Inferior parietal cortex (tissue), 1 donor: ENCODE results near the gene ADAMTSL1.

Experiments used
- DNase-seq: peaks from one replicate; pipeline ENCODE4 v3.0.0-alpha.2; 2016; ENCODE audit errors: extremely low spot score

ADAMTSL1 gene

GRCh38 chr9:18700714-18701113 lies 226.8 kb downstream of the ADAMTSL1 start:
- DNase-seq, result no peak

GRCh38 chr9:18703151-18703900 lies 229.4 kb downstream of the ADAMTSL1 start:
- DNase-seq, result no peak

GRCh38 chr9:18703901-18704379 lies 230.0 kb downstream of the ADAMTSL1 start:
- no peak for DNase-seq

- no peak for DNase-seq
Observed at GRCh38 chr9:18705796-18706392, 231.9 kb downstream of the ADAMTSL1 start.

DNA sequence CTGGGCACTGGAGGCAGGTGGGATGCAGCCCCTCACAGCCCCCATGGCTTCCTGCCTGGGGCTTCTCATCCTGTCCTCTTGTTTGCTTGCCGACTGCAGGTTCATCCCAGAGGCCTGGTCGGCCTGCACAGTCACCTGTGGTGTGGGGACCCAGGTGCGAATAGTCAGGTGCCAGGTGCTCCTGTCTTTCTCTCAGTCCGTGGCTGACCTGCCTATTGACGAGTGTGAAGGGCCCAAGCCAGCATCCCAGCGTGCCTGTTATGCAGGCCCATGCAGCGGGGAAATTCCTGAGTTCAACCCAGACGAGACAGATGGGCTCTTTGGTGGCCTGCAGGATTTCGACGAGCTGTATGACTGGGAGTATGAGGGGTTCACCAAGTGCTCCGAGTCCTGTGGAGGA lies 232.7 kb downstream of the ADAMTSL1 start:
- DNase-seq, result no peak

- DNase-seq, result no peak
Observed at GRCh38 chr9:18707061-18707461, 233.1 kb downstream of the ADAMTSL1 start.

GRCh38 chr9:18707489-18708205 lies 233.7 kb downstream of the ADAMTSL1 start:
- no peak for DNase-seq

- DNase-seq, result no peak
Observed at GRCh38 chr9:18708429-18708828, 234.5 kb downstream of the ADAMTSL1 start.

DNA sequence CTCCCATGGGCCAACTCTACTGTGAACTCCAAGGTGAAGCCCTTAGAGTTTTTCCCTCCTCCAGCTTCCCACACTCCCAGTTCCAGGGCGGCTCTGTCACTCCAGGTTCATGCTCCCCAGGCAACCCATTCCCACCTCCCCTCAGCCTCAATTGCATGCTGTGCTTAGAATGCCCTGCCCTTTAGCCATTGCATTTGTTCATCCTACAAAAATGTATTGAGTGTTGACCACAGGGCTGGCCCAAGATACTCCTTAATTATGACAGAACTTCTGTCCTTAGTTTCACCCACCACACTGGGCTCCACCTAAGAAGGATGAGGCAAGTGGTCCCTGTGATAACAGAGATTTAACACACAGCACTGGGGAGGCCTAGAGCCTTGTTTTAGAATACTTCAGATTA lies 236.1 kb downstream of the ADAMTSL1 start:
- DNase-seq, result no peak

DNA sequence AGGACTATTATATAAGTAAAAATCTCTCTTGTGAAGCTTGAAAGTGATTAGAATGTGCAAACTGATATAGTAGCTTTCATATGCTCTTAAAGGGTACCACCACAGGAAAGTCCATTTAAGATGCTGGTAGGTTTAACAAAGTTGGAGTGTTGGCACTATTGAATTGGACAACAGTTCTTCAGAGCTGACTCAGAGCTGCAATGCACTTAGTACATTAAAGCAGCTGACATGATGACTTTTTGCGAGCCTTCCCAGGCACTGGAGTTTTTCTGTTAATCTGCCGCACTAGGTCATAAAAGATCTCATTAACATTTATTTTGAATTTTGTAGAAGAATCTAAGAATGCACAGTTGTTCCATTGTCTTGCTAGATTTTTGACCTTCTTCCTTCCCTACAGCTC lies 243.8 kb downstream of the ADAMTSL1 start:
- DNase-seq, result no peak

- DNase-seq, result no peak
Observed at GRCh38 chr9:18718393-18718792, 244.4 kb downstream of the ADAMTSL1 start.

GRCh38 chr9:18718932-18719331 lies 245.0 kb downstream of the ADAMTSL1 start:
- DNase-seq, result no peak

DNA sequence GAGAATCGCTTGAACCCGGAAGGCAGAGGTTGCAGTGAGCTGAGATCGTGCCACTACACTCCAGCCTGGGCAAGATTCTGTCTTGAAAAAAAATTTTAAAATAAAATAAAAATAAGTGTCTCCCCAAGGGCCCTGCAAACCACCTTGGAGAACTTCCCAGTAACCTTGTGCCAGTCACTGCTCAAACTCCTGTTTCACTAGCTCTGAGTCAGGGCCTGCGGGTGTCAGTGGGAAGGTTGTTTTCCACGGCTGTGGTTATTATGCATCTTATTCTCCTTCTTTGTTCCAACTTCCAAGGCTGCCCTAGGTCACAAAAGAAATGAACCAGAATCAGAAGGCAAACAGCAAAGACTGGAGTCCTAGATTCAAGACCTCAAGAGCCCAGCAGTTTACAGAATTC lies 246.7 kb downstream of the ADAMTSL1 start:
- no peak for DNase-seq

DNA sequence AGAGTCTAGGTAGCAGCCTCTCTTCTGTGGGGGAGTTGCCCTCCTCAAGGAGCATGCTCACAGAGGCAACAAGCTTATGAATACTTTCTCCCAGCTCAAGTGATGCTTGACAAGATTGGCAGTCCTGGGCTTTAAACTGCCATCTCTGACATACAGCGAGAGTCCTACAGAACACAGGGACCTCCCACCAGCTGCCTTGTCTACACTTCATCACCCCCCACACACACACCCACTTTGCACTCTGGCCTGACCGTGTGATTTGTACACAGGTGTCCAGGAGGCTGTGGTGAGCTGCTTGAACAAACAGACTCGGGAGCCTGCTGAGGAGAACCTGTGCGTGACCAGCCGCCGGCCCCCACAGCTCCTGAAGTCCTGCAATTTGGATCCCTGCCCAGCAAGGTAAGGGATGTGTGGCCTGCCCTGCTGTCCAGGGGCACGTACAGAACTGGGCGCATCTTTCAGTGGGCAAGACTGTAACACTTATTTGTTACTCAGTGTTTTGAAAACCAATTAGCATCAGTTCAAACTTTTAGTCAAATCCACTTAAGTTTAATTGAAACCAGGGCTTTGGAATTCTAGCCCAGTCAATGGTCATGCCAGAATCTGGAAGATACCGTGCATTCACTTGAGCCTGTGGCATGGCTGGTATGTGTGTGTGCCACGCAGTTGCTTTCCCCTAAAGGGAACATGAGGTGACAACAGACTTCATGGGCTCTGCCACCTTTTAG lies 247.5 kb downstream of the ADAMTSL1 start:
- DNase-seq, result no peak

DNA sequence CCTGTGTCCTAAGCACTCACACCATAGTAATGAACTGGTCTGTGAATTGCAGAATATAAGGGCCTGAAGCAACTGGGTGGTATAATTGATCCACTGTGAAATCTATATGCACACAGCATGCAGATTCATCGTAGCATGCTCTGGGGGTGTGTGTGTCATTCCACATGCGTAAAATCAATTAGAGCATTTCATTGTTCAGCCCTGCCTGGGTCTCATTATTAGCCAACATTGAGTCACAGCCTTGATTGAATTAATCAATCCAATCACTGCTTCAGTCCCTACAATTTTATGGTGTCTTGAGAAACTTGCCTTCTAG lies 248.0 kb downstream of the ADAMTSL1 start:
- no peak for DNase-seq

DNA sequence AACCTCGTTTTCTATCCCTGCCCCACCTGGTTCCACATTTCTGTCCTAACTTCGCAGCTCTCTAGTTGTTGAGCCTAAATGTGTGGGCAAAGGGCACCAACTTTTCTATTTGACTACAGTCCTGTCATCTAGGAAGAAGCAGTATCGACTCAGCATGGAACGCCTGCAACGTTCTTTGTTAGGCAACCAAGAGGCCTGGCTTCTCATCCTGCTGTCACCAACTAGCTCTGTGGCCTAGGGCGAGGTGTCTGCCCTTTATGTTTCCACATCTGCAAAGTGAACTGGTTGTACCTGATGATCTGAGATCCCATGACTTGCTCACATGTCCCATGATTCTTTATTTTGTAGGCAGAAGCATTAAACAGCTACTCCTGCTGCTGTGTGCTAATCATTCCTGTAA lies 248.9 kb downstream of the ADAMTSL1 start:
- DNase-seq, result no peak

DNA sequence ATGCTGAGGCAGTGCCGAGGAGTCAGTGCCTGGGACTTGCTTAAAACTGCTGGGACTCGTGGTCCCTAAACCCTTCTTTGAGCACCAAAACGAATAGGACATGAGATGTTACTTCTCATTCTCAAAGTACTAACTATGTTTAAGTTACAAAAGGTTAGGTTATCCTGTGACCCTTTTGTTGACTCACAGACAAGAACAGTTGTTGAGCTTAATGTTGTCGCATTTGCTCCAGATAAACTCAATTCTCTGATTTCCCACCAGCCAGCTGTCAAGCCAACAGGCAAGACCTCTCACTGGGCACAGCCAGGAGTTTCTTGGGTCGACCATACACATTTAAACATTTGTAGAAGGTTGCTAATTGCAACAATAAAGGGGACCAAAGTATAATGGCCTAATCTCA lies 249.4 kb downstream of the ADAMTSL1 start:
- no peak for DNase-seq

GRCh38 chr9:18726546-18726945 lies 252.6 kb downstream of the ADAMTSL1 start:
- DNase-seq, result no peak

DNA sequence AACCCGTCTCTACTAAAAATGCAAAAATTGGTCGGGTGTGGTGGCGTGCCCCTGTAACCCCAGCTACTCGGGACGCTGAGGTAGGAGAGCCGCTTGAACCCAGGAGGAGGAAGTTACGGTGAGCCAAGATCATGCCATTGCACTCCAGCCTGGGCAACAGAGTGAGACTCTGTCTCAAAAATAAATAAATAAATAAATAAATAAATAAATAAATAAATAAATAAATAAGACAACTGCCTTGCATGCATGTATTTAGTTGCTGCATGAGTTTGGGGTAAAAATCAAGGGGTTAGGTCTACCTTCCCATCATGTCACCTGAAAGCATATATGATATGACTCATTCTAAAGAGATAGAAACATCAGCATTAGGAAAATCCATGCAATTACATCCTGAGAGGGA lies 254.0 kb downstream of the ADAMTSL1 start:
- no peak for DNase-seq

DNA sequence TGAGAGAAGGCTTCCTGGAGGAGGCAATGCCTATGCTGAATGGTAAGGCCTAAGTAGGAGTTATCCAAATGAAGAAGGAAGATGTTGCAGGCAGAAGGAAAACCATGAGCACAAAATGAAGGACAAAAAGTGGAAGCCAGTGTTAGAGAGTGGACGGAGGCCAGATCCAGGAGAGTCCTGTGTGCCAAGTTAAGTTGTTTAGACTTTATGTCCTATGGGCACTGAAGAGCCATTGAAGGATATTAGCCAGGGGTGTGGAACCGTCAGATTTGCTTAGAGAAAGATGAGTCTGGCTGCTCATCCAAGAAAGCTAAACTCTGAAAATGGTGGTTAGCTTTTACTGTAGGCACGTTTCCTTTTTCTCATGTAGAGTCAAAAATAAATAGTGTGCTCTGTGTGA lies 254.7 kb downstream of the ADAMTSL1 start:
- DNase-seq, result no peak

DNA sequence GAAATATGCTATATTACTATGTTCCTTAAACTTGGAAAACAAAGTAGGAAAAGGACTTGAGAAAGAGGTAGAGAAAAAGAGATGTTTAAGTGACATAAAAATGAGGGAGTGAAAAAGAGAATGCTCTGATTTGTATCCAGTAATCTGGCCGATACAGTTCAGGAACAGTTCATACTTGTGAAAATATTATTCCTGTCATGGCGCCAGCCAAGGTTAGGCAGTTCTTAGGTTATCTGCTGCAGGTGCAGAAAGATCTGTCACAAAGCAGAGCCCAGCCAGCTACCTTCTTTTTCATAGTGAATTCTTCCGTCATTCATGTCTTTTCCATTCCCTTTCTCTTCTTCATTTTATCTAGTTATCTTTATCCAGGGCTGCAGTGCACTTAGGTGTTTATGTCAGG lies 256.3 kb downstream of the ADAMTSL1 start:
- no peak for DNase-seq

- no peak for DNase-seq
Observed at GRCh38 chr9:18739127-18739526, 265.2 kb downstream of the ADAMTSL1 start.
